ENCODE data around the gene ZNF862. TPM values are rescaled to one million over a fixed set of nuclear protein-coding genes. Genes with fewer than 3 reads are reported as not detected.

Gene ZNF862
- total RNA-seq, 2 experiments from 2014 or later = 7.9 to 9.1 TPM

DNA sequence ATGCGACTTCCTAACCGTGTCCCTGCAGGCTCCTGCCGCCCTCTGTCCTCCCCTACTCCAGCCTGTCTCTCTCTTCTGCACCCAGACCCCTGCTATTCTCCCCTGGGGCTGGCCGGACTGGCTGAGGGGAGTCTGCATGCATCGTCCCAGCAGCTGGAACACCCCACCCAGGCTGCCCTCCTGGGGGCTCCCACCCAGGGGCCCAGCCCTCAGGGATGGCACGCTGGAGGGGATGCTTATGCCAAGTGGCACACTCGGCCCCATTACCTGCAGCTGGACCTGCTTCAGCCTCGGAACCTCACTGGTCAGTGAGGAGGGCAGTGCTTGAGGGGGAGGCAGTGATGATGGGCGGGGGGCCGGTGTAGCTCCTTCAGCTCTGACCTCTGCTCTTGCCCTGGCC, 43.0 kb upstream of the ZNF862 start:
- intact Hi-C loops (cut with micrococcal nuclease; ENCODE audit: unreplicated experiment) = no loop called here
- Histone ChIP-seq H3K27ac (ENCODE audit: low read depth, low read length, poor library complexity, severe bottlenecking) (no peak overlapping the region), H3K4me2 (ENCODE audit: low read length) (no peak overlapping the region), H2AFZ (ENCODE audit: low read length) (no peak overlapping the region), H4K20me1 (ENCODE audit: insufficient read depth, low read length) (no peaks in the 10 kb centered on the region), H3K36me3 (ENCODE audit: insufficient read depth, low read length) (no peaks in the 10 kb centered on the region), H3K4me1 (ENCODE audit: insufficient read depth, low read length, poor library complexity, severe bottlenecking) (no peaks in the 10 kb centered on the region), H3K9me2 (ENCODE audit: insufficient read depth, low read length) (no peaks in the 10 kb centered on the region), H3K4me3 (ENCODE audit: low read depth, low read length, poor library complexity, severe bottlenecking) (no peak overlapping the region), H3K79me2 (ENCODE audit: insufficient read depth, low read depth, low read length) (no peaks in the 10 kb centered on the region), H3K9me3 (ENCODE audit: low read length) (no peaks in the 10 kb centered on the region)
- ChIA-PET POLR2A (no interaction called here), CTCF (ENCODE audit: unreplicated experiment) (no interaction called here)
- BruUV-seq (replicated peaks) = no TSS peak
- no peak for DNase-seq (ENCODE audit: low spot score)
- no peak for TF ChIP-seq EZH2phosphoT487 (IDR thresholded peaks at IDR 0.05; ENCODE audit: borderline replicate concordance, low read depth, low read length)
- TF ChIP-seq CTCF (conservative IDR thresholded peaks at IDR 0.05; ENCODE audit: low read length) = no peak

- no TSS peak for BruUV-seq (replicated peaks)
- Histone ChIP-seq H3K9me3 (ENCODE audit: low read length) (no peaks in the 10 kb centered on the region), H4K20me1 (ENCODE audit: insufficient read depth, low read length) (no peaks in the 10 kb centered on the region), H3K4me2 (ENCODE audit: low read length) (no peak overlapping the region), H3K4me1 (ENCODE audit: insufficient read depth, low read length, poor library complexity, severe bottlenecking) (no peaks in the 10 kb centered on the region), H3K9me2 (ENCODE audit: insufficient read depth, low read length) (no peaks in the 10 kb centered on the region), H3K36me3 (ENCODE audit: insufficient read depth, low read length) (no peaks in the 10 kb centered on the region), H2AFZ (ENCODE audit: low read length) (no peak overlapping the region), H3K79me2 (ENCODE audit: insufficient read depth, low read depth, low read length) (no peaks in the 10 kb centered on the region), H3K4me3 (ENCODE audit: low read depth, low read length, poor library complexity, severe bottlenecking) (no peak overlapping the region), H3K27ac (ENCODE audit: low read depth, low read length, poor library complexity, severe bottlenecking) (no peak overlapping the region)
- intact Hi-C loops (cut with micrococcal nuclease; ENCODE audit: unreplicated experiment) = no loop called here
- no peak for DNase-seq (ENCODE audit: low spot score)
- TF ChIP-seq EZH2phosphoT487 (IDR thresholded peaks at IDR 0.05; ENCODE audit: borderline replicate concordance, low read depth, low read length) (no peak), CTCF (conservative IDR thresholded peaks at IDR 0.05; ENCODE audit: low read length) (no peak)
- POLR2A ChIA-PET = no interaction called here
- CTCF ChIA-PET (ENCODE audit: unreplicated experiment) = interaction anchor here (0.6 kb wide), 1 partner anchor 723 kb away, joined by 3 read pairs; no protein-coding TSS in a partner anchor
Observed at GRCh38 chr7:149796287-149796860, 41.8 kb upstream of the ZNF862 start.

GRCh38 chr7:149797771-149798170, 40.4 kb upstream of the ZNF862 start:
- H3K27ac ChIP-seq (ENCODE audit: low read depth, low read length, poor library complexity, severe bottlenecking) = no peak overlapping the region
- H3K4me3 ChIP-seq (ENCODE audit: low read depth, low read length, poor library complexity, severe bottlenecking) = no peak overlapping the region
- CTCF ChIA-PET (ENCODE audit: unreplicated experiment) = no interaction called here
- H3K79me2 ChIP-seq (ENCODE audit: insufficient read depth, low read depth, low read length) = no peaks in the 10 kb centered on the region
- no peaks in the 10 kb centered on the region for H3K36me3 ChIP-seq (ENCODE audit: insufficient read depth, low read length)
- H2AFZ ChIP-seq (ENCODE audit: low read length) = no peak overlapping the region
- POLR2A ChIA-PET = no interaction called here
- intact Hi-C loops (cut with micrococcal nuclease; ENCODE audit: unreplicated experiment) = no loop called here
- no peak for DNase-seq (ENCODE audit: low spot score)
- H3K4me2 ChIP-seq (ENCODE audit: low read length) = no peak overlapping the region
- no peaks in the 10 kb centered on the region for H3K4me1 ChIP-seq (ENCODE audit: insufficient read depth, low read length, poor library complexity, severe bottlenecking)
- BruUV-seq (replicated peaks) = no TSS peak
- H3K9me2 ChIP-seq (ENCODE audit: insufficient read depth, low read length) = no peaks in the 10 kb centered on the region
- H3K9me3 ChIP-seq (ENCODE audit: low read length) = no peaks in the 10 kb centered on the region
- H4K20me1 ChIP-seq (ENCODE audit: insufficient read depth, low read length) = no peaks in the 10 kb centered on the region
- TF ChIP-seq EZH2phosphoT487 (IDR thresholded peaks at IDR 0.05; ENCODE audit: borderline replicate concordance, low read depth, low read length) (no peak), CTCF (conservative IDR thresholded peaks at IDR 0.05; ENCODE audit: low read length) (no peak)
